GM19438 (cell line): ENCODE measurements around the gene ASB15.
"Not testable (repeated sequence)": the region's sequence is repeated elsewhere in the genome, so short reads cannot be mapped to it uniquely, and the experiment has no call there.

Source experiments
- ATAC-seq: cut with Tn5 transposase; IDR thresholded peaks from one replicate; pipeline ENCODE4 v1.9.1; 2021; ENCODE audit warnings: low read depth; ENCODE audit not compliant: unreplicated experiment

Gene ASB15

GRCh38 chr7:123634011-123634573, 32.5 kb downstream of the ASB15 start:
- ATAC-seq, result not testable (repeated sequence)

DNA sequence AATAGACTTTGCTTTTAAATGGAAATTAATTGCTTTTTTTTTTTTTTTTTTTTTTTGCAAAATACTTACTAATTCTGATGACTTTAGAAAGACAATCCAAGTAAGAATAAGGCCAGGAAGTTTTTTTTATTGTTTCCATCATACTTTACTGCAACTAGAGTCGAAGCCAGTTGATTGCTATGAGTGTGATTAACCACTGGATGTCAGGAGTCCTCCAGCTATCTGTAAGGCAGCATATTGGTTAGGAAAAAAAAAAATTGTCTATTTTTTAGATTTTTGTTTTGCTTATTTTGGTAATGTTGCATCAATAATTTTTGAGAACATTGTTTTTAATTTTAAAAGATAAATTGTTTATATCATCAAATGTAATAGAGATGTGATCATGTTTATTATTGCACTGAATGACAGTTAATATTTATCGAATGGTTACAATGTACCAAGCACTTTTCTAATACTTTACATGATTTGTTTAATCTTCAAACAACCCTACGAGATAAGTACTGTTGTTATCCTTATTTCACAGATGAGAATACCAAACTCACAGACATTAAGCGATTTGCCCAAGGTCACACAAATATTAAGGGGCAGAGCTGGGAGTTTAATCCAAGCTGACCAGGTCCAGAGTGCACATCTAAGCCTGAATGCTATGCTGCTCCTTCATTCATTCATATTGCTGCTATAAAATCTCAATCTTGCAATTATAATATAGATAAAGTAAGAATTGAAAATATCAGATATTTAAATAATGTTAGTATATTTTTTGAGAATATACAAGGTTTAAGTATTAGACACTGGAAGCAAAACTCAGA, 34.1 kb downstream of the ASB15 start:
- ATAC-seq, result no peak

GRCh38 chr7:123637203-123637602, 35.6 kb downstream of the ASB15 start:
- no peak for ATAC-seq

GRCh38 chr7:123637878-123638277, 36.3 kb downstream of the ASB15 start:
- ATAC-seq, result no peak

DNA sequence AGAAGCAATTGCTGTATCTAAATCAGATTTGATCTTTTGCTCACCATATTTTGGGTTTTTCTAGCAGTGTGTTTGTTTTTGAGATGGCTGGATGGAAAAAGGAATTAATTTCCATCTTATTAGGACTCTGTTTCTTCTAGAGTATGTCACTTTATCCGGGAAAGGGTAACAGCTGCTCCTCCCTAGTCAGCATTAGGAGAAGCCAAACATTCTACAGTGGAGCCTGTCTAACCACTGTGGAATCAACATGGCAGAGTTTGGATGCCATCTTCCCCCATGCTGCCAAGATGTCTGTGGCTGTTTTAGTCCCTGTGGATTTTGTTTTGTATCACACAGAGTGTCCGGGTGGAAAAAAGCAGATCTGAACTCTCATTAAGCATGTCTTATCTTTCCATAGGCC, 38.0 kb downstream of the ASB15 start:
- no peak for ATAC-seq

GRCh38 chr7:123640583-123640982, 39.0 kb downstream of the ASB15 start:
- ATAC-seq, result no peak

GRCh38 chr7:123641901-123642300, 40.3 kb downstream of the ASB15 start:
- no peak for ATAC-seq

DNA sequence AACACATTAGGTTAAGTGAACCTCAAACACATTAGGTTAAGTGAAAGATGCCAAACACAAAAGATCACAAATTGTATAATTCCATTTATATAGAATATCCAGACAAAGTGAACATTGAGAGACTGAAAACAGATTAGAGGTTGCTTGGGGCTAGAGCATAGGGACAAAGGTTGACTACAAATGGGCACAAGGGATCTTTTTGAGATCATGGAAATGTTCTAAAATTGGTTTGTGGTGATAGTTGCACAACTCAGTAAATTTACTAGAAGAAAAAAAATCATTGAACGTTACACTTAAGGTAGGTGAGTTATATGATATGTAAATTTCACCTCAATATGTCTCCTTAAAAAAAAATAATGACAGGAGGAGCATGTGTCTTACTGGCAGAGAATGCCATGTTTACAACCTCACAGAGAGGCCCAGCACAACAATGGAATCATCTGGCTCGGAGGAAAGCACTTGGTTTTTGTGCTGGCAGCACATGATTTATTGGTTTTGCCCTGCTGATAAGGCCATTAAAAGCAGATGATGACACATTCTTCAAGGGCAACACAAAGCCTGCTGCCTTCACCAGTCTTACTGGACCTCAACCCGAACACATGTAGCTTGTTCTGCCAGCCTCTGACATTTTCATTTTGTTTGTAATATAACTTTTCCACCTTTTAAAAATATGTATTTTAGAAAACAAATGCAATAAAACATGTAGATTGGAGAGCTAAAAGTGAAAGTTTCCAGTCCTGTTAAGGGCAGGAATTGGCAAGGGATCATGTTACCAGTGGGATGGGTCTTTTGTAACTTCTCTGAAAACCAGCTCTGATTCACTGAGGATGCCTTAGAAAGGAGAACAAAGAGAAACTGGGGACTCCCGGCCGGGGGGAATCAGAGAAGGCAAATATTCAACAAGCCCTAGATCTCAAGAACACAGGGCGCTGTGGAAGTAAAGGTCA, 42.1 kb downstream of the ASB15 start:
- no peak for ATAC-seq

DNA sequence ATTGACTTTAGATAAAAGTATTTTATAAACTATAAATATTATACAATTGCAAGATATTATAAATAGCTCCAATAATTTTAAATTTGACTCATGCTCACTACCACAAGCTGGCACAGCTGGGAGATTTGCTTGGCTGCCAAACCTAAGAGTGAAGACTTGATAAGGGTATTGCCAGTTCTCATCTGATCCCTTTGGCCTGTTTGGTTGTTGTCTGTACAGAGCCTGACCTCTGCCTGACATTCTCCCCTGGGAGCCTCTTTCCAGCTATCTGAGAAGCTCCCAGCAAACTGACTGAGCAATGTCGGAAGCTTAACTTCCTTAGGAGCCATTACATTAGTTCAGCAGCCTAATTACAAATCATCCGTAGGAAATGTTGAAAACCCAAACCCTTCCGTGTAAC, 43.9 kb downstream of the ASB15 start:
- ATAC-seq, result no peak

GRCh38 chr7:123647106-123647730, 45.6 kb downstream of the ASB15 start:
- ATAC-seq, result no peak

DNA sequence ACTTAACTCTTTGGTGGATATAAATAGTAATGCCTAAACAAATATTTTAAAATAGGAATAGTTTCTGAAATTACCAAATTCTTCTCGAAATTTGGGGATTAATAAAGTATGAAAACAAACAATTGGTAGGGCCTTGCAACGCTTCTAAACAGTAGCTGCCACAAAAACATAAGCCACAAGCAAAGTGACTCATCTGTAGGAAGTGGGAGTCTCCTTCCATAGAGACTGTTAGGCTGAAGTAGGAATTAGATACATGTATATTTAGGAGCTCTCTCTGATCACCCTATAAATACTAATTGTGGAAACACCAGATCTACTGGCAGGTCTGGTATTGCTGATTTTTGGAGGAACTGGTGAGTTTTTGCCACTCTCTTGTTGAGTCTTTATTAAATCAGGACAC, 48.3 kb downstream of the ASB15 start:
- ATAC-seq, result no peak

DNA sequence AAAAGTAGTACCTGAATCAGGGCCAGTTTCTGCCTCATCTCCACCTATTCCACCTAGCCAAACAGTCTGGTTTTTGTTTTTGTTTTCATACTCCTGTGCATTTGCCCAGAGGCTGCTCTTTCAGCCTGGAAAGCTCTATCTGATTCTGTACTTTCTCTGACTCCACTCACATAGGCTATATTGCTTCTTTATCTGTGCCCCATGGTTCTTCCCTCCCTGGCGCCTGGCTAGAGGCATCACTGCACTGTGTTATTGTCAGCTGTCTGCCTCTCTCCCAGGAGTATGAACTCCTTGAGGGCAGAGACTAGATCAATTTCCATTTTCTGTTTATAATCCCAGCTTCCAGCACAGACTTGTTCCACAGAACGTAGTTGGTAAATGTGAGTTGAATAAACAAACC, 49.0 kb downstream of the ASB15 start:
- no peak for ATAC-seq

DNA sequence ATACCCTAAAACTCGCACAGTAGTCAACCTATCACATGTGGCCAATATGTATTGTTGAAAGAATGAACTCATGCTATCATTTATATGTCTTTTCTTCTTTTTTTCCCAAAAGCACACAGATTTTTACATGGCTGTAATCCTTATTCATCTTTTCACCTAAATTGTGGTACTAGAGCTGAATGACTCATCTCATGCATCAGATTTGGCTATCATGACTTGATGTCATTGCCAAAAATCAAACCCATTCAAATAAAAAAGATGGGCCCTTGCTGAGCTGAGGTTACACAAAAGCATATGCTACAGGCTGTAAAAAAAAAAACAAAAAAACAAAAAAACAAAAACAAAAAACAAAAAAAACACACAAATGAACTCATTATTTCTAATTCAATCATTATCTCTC, 50.8 kb downstream of the ASB15 start:
- no peak for ATAC-seq

- no peak for ATAC-seq
Measured at GRCh38 chr7:123653162-123653561, 51.5 kb downstream of the ASB15 start.

DNA sequence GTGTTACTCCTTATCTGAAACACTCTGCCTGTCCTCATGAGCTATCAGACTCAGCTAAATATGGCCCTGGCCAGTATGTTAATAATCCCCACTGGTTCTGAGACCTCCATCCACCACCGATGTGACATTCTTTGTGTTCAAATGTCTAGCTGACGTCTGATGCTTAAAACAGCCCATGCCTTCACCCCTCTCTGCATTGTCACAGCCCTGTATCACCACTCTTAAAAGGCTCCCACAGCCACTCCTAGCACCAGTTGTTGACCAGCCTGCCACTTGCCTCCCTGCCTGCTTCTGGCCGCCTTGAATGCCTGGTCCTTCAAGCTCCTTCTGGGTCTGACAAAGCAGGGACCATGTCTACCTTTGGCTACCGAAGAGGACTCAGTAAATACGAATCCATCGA, 54.0 kb downstream of the ASB15 start, which contains the start of gene LMOD2:
TSS of gene LMOD2 (plus strand) at position 253 of the 400 bp plus-strand sequence. CDS start at position 351, 98 bp downstream.
- no peak for ATAC-seq

DNA sequence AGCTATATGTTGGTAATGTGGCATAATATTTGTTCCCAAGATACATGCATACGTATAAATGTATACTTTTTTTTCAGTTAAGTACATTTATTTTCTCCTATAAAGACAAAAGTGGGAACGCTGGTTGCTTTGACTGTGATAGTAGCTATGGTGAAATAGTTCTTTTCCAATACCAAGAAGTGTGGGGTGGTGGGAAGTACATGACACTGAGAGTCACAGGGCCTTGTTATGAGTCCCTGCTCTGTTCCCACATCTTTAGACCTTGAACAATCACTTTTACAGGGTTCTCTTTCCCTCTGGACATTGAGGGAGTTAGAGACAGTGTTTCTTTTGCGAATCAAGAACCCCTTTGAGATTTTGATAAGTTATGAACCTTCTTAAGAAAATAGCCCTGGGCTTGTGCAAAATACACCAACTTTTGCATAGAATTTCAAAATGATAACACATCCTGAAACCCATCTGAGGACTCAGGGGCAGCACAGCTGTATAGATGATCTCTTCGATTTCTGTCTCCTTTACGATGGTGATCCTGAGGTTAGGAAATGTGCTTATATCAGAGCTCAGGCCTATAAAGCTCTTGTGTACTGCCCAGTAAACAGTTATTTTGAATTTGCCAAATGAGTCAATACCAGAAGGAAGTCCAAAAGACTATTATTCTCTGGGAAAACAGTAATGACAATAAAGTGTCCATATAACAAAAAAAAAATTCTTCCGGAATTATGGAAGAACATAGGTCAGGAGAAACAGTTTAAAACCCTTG, 55.1 kb downstream of the ASB15 start:
- no peak for ATAC-seq

DNA sequence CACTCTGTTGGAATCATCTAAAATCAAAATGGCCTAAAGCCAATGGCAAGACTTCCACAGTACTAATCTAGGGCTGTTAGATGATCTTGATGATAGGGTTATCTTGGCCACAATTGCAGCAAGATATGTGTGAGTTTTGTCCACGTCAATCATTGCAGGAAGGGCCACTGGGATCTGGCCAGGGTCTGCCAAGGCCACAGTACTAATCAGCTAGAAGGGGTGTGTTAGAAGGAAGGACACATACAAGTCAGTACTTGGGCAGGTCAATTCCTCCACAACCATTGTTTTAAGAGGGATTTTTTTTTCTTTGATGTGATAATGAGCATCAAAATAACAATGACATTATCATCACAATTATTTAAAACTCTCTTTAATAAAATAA, 55.7 kb downstream of the ASB15 start:
- no peak for ATAC-seq

DNA sequence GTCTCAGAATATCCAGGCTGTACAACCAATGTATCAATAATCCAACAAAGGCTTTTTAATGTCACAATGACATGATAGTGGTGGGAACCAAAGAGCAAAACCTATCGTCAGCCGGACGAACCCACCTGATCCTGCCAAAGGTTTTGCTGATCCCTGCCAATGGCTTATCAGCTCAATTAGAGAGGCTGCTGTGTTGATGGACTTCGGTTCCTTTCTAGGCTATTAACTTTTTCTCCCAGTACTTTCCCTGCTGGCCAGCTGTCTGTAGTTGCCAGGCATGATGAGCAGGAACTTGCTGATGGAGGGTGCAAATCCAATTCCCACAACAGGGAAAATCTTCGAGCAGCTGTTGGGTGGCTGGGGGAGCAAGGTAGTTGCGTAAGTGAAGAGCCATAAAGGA, 56.4 kb downstream of the ASB15 start:
- no peak for ATAC-seq

GRCh38 chr7:123660514-123661354, 59.1 kb downstream of the ASB15 start:
- ATAC-seq, result no peak
